Measurements from ENCODE around the gene AMPH.

Gene AMPH

GRCh38 chr7:38664972-38665371 is 33.8 kb upstream of the AMPH start:
- DNase-seq (ENCODE audit: insufficient read length, low spot score) = no peak
- TF ChIP-seq POU2F2 (IDR thresholded peaks at IDR 0.05; ENCODE audit: low read depth, low read length) = no peak
- no peak for TF ChIP-seq TAF1 (IDR thresholded peaks at IDR 0.05; ENCODE audit: low read depth, low read length)
- TF ChIP-seq POLR2AphosphoS5 (IDR thresholded peaks at IDR 0.05; ENCODE audit: low read depth, low read length) = no peak
- TF ChIP-seq POLR2A (IDR thresholded peaks at IDR 0.05; ENCODE audit: low read depth, low read length) = no peak
- no peak for TF ChIP-seq SPI1 (IDR thresholded peaks at IDR 0.05; ENCODE audit: low read depth, low read length)
- TF ChIP-seq PAX5 (IDR thresholded peaks at IDR 0.05; ENCODE audit: insufficient read depth, low read length, severe bottlenecking) = no peak
- no peak for FAIRE-seq

- TF ChIP-seq TAF1 (IDR thresholded peaks at IDR 0.05; ENCODE audit: low read depth, low read length) (no peak), SPI1 (IDR thresholded peaks at IDR 0.05; ENCODE audit: low read depth, low read length) (no peak), PAX5 (IDR thresholded peaks at IDR 0.05; ENCODE audit: insufficient read depth, low read length, severe bottlenecking) (no peak), POU2F2 (IDR thresholded peaks at IDR 0.05; ENCODE audit: low read depth, low read length) (no peak)
- peak; percentile 77 for FAIRE-seq
Observed at GRCh38 chr7:38660427-38661099, 29.4 kb upstream of the AMPH start.

GRCh38 chr7:38659931-38660330 is 28.8 kb upstream of the AMPH start:
- DNase-seq (ENCODE audit: insufficient read length, low spot score) (no peak), FAIRE-seq (no peak)
- no peak for TF ChIP-seq PAX5 (IDR thresholded peaks at IDR 0.05; ENCODE audit: insufficient read depth, low read length, severe bottlenecking)

More at GRCh38 chr7:38660427-38661099, 29.4 kb upstream of the AMPH start:
- DNase-seq (ENCODE audit: insufficient read length, low spot score) = peak; percentile 14

GRCh38 chr7:38658921-38659320 is 27.7 kb upstream of the AMPH start:
- DNase-seq (ENCODE audit: insufficient read length, low spot score) (no peak), FAIRE-seq (no peak)
- no peak for TF ChIP-seq SPI1 (IDR thresholded peaks at IDR 0.05; ENCODE audit: low read depth, low read length)

- TF ChIP-seq POLR2A (IDR thresholded peaks at IDR 0.05; ENCODE audit: low read depth, low read length) (no peak), PAX5 (IDR thresholded peaks at IDR 0.05; ENCODE audit: insufficient read depth, low read length, severe bottlenecking) (no peak), POLR2AphosphoS5 (IDR thresholded peaks at IDR 0.05; ENCODE audit: low read depth, low read length) (no peak), SPI1 (IDR thresholded peaks at IDR 0.05; ENCODE audit: low read depth, low read length) (no peak), TAF1 (IDR thresholded peaks at IDR 0.05; ENCODE audit: low read depth, low read length) (no peak), POU2F2 (IDR thresholded peaks at IDR 0.05; ENCODE audit: low read depth, low read length) (no peak)
- DNase-seq (ENCODE audit: insufficient read length, low spot score) = no peak
- FAIRE-seq = no peak
Observed at GRCh38 chr7:38656968-38657367, 25.8 kb upstream of the AMPH start.

GRCh38 chr7:38655833-38656774 is 24.9 kb upstream of the AMPH start:
- no peak for FAIRE-seq
- TF ChIP-seq TAF1 (IDR thresholded peaks at IDR 0.05; ENCODE audit: low read depth, low read length) (no peak), POLR2AphosphoS5 (IDR thresholded peaks at IDR 0.05; ENCODE audit: low read depth, low read length) (no peak), SPI1 (IDR thresholded peaks at IDR 0.05; ENCODE audit: low read depth, low read length) (no peak), POLR2A (IDR thresholded peaks at IDR 0.05; ENCODE audit: low read depth, low read length) (no peak), PAX5 (IDR thresholded peaks at IDR 0.05; ENCODE audit: insufficient read depth, low read length, severe bottlenecking) (no peak), POU2F2 (IDR thresholded peaks at IDR 0.05; ENCODE audit: low read depth, low read length) (no peak)
- no peak for DNase-seq (ENCODE audit: insufficient read length, low spot score)

- no peak for DNase-seq (ENCODE audit: insufficient read length, low spot score)
- FAIRE-seq = no peak
- TF ChIP-seq TAF1 (IDR thresholded peaks at IDR 0.05; ENCODE audit: low read depth, low read length) (no peak), SPI1 (IDR thresholded peaks at IDR 0.05; ENCODE audit: low read depth, low read length) (no peak), PAX5 (IDR thresholded peaks at IDR 0.05; ENCODE audit: insufficient read depth, low read length, severe bottlenecking) (no peak), POLR2AphosphoS5 (IDR thresholded peaks at IDR 0.05; ENCODE audit: low read depth, low read length) (no peak), POU2F2 (IDR thresholded peaks at IDR 0.05; ENCODE audit: low read depth, low read length) (no peak), POLR2A (IDR thresholded peaks at IDR 0.05; ENCODE audit: low read depth, low read length) (no peak)
Observed at GRCh38 chr7:38637957-38638356, 6.8 kb upstream of the AMPH start.

- DNase-seq (ENCODE audit: insufficient read length, low spot score) = no peak
- no peak for TF ChIP-seq TAF1 (IDR thresholded peaks at IDR 0.05; ENCODE audit: low read depth, low read length)
- no peak for TF ChIP-seq POLR2AphosphoS5 (IDR thresholded peaks at IDR 0.05; ENCODE audit: low read depth, low read length)
- TF ChIP-seq PAX5 (IDR thresholded peaks at IDR 0.05; ENCODE audit: insufficient read depth, low read length, severe bottlenecking) = no peak
- no peak for TF ChIP-seq POLR2A (IDR thresholded peaks at IDR 0.05; ENCODE audit: low read depth, low read length)
- no peak for TF ChIP-seq POU2F2 (IDR thresholded peaks at IDR 0.05; ENCODE audit: low read depth, low read length)
- no peak for TF ChIP-seq SPI1 (IDR thresholded peaks at IDR 0.05; ENCODE audit: low read depth, low read length)
- no peak for FAIRE-seq
Observed at GRCh38 chr7:38632411-38632810, 1.2 kb upstream of the AMPH start.

- no peak for FAIRE-seq
- DNase-seq (ENCODE audit: insufficient read length, low spot score) = no peak
- no peak for TF ChIP-seq TAF1 (IDR thresholded peaks at IDR 0.05; ENCODE audit: low read depth, low read length)
- TF ChIP-seq PAX5 (IDR thresholded peaks at IDR 0.05; ENCODE audit: insufficient read depth, low read length, severe bottlenecking) = no peak
- TF ChIP-seq POLR2AphosphoS5 (IDR thresholded peaks at IDR 0.05; ENCODE audit: low read depth, low read length) = no peak
- TF ChIP-seq SPI1 (IDR thresholded peaks at IDR 0.05; ENCODE audit: low read depth, low read length) = no peak
- TF ChIP-seq POLR2A (IDR thresholded peaks at IDR 0.05; ENCODE audit: low read depth, low read length) = no peak
- no peak for TF ChIP-seq POU2F2 (IDR thresholded peaks at IDR 0.05; ENCODE audit: low read depth, low read length)
Observed at GRCh38 chr7:38629651-38630510, 1.3 kb downstream of the AMPH start.

Measured in GM12891 (cell line).